Heart left ventricle (tissue), 16 donors: ENCODE results near the gene RBP5. TPM values are rescaled to one million over a fixed set of nuclear protein-coding genes. Genes with fewer than 3 reads are reported as not detected.

Experiments
- ATAC-seq, 4 donors: fragments of 200-7000 bp; cut with Tn5 transposase; one replicate each; pipeline ENCODE4 v1.9.1; 2020 to 2022; ENCODE audit warnings: moderate library complexity in 4 of 4, mild to moderate bottlenecking in 3 of 4, moderate number of reproducible peaks in 1 of 4
- DNase-seq, 5 donors: peaks; one replicate each; pipeline ENCODE4 v3.0.0-alpha.2; 2020
- H3K27ac ChIP-seq, 12 donors: fragments of 200-600 bp; sonication (generic) in 4 of 12; one replicate each; pipeline versions ENCODE4 v1.5.0 to v1.8.0; 2016 to 2022; ENCODE audit warnings: mild to moderate bottlenecking in 2 of 12
- H3K27me3 ChIP-seq, 9 donors: fragments of 200-600 bp; sonication (generic) in 2 of 9; one replicate each; pipeline versions ENCODE4 v1.5.1 to v1.8.0; 2016 to 2022; ENCODE audit warnings: mild to moderate bottlenecking in 3 of 9
- H3K36me3 ChIP-seq, 9 donors: fragments of 200-600 bp; sonication (generic) in 2 of 9; one replicate each; pipeline versions ENCODE4 v1.5.0 to v1.8.0; 2018 to 2022; ENCODE audit warnings: mild to moderate bottlenecking in 2 of 9
- H3K4me1 ChIP-seq, 12 donors: fragments of 200-600 bp; sonication (generic) in 4 of 12; one replicate each; pipeline versions ENCODE4 v1.5.0 to v1.8.0; 2016 to 2022; ENCODE audit warnings: mild to moderate bottlenecking in 3 of 12
- H3K4me3 ChIP-seq, 12 donors: fragments of 200-600 bp; sonication (generic) in 4 of 12; one replicate each; pipeline versions ENCODE4 v1.5.0 to v1.8.0; 2017 to 2022; ENCODE audit warnings: mild to moderate bottlenecking in 9 of 12, moderate library complexity in 4 of 12
- H3K9me3 ChIP-seq, 12 donors: fragments of 200-600 bp; sonication (generic) in 4 of 12; one replicate each; pipeline versions ENCODE4 v1.5.0 to v1.8.0; 2016 to 2022; ENCODE audit warnings: mild to moderate bottlenecking in 1 of 12
- POLR2A ChIP-seq, 2 donors: fragments of 450-650 bp; IDR thresholded peaks; one replicate each; pipeline ENCODE4 v1.6.1; 2017; ENCODE audit warnings: antibody characterized with exemption in 2 of 2, mild to moderate bottlenecking in 2 of 2, moderate library complexity in 2 of 2
- WGBS, 4 donors: extraction: QIAGEN DNeasy Blood & Tissue Kit in 2 of 4; methylation state at CpG; one replicate each; pipeline versions ENCODE4 v1.1.5 to v1.1.7; 2013 to 2018; 5-methylcytosine and 5-hydroxymethylcytosine counted together
- intact Hi-C, 10 donors: fragments of 100-400 bp; cut with DNase I; formaldehyde crosslinking; loops; one replicate each; pipeline versions ENCODE4 v1.11.1 to v1.14.2; 2022
- polyA plus RNA-seq, 2 donors: library from polyadenylated mRNA; stranded (reverse); fragments of 200-250 nt; gene quantifications; one replicate each; pipeline ENCODE4 v1.2.3, GENCODE V29; 2013
- total RNA-seq, 9 donors: library from RNA; depleted of rRNA in 2 of 9; stranded (reverse); fragments of >200 nt in 2 of 9; fragmentation: NEBNext Ultra II Directional in 3 of 9; extraction: Animal tissue kit (Norgen Biotek cat#: 25700) in 3 of 9; gene quantifications; one replicate each; pipeline versions ENCODE4 v1.1.0 to v1.2.4, GENCODE V29; 2016 to 2023
- TF ChIP-seq, protein P1 (sequence below), 12 donors: fragments of 200-600 bp; sonication (generic) in 4 of 12; IDR thresholded peaks; one replicate each; pipeline versions ENCODE4 v1.5.0 to v1.8.0; 2018 to 2022; ENCODE audit warnings: antibody characterized with exemption in 12 of 12, mild to moderate bottlenecking in 5 of 12
- donor health status: ischemic (EF 13 %, LVEDD 7.1; RV severe dilation, severe dysfunction).
- donor health status: healthy with polysubstance abuse.
- donor health status: DM: no; HTN: yes; CAD: no.
- donor health status: DM: no; HTN: no; CAD: no.
- donor health status: ischemic (EF 25% LVEDD 6.9; RV normal size, moderate dysfunction).
- donor health status: ischemic (EF 25% LVEDD 5.7; RV mildly dilated, moderate dysfunction).
- donor health status: healthy.
- donor health status: DM: yes; HTN: yes; CAD: no.
- donor health status: ischemic (EF 35%, LVEDD 5.7; RV mildly dilated, moderate dysfunction).
- donor health status: nonischemic (EF 11% LVEDD 7.7; RV severe dilation, severe dysfunction).
- donor health status: DM: yes; HTN: yes; CAD: no.
- donor health status: PGD.
- donor health status: ischemic (EF 29% LVEDD 5.4; RV normal size, mild dysfunction).
- donor health status: nonischemic (EF 23%, LVEDD 6.1; RV moderate dilation, normal function).

The RBP5 gene
- total and polyA plus RNA-seq, 11 donors, result 0.34 to 2.1 (median 0.90) TPM; not detected in 7

DNA sequence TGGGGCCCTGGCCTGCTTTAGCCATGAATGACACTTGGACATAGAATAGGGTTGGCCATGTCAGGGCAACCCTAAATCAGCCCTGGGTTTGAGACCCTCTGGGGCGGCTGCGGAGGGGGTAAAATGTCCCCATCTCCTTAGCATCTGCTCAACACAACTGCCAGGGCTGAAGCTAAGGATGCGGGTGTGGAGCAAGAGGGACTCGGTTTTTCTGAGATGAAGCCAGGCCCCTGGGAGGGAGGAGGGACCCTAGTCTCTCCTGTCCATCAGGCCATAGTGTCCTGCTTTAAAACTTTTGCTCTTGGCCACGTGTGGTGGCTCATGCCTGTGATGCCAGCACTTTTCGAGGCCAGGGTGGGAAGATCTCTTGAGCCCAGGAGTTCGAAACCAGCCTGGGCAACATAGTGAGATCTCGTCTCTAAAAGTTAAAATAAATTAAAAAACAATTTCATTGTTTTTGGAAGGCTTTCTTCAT, 35.7 kb downstream of the RBP5 start:
- H3K36me3 ChIP-seq, result peaks cover 0 to 23% (median 9%) of the 10 kb centered on the region in 9 donors
- H3K9me3 ChIP-seq, result no peaks in the 10 kb centered on the region
- TF ChIP-seq POLR2A (IDR thresholded peaks at IDR 0.05), result no peak
- TF ChIP-seq, protein P1, sequence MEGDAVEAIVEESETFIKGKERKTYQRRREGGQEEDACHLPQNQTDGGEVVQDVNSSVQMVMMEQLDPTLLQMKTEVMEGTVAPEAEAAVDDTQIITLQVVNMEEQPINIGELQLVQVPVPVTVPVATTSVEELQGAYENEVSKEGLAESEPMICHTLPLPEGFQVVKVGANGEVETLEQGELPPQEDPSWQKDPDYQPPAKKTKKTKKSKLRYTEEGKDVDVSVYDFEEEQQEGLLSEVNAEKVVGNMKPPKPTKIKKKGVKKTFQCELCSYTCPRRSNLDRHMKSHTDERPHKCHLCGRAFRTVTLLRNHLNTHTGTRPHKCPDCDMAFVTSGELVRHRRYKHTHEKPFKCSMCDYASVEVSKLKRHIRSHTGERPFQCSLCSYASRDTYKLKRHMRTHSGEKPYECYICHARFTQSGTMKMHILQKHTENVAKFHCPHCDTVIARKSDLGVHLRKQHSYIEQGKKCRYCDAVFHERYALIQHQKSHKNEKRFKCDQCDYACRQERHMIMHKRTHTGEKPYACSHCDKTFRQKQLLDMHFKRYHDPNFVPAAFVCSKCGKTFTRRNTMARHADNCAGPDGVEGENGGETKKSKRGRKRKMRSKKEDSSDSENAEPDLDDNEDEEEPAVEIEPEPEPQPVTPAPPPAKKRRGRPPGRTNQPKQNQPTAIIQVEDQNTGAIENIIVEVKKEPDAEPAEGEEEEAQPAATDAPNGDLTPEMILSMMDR (IDR thresholded peaks at IDR 0.05), result no peak
- 74 to 81% (median 79%) methylated on average over 7 to 8 of the region's 8 CpGs for WGBS, 4 donors
- H3K4me1 ChIP-seq, result peaks cover 0 to 29% (median 7%) of the 10 kb centered on the region in 12 donors
- no peak for DNase-seq
- no peaks in the 10 kb centered on the region for H3K27me3 ChIP-seq
- intact Hi-C loops, result loop anchor here (1.0 to 10.0 kb wide), 13 partner anchors 16 to 171 kb away; partner anchors contain the start of genes C1S (in 6 of the 10), C12orf57 (in 5 of the 10), RNU7-1 (in 4 of the 10) and C1RL (in 1 of the 10)
- H3K4me3 ChIP-seq, result peak overlapping the region in 1 of 12 donors; percentile 69
- peak overlapping the region in 9 of 12 donors; percentile 7 to 86 (median 76) for H3K27ac ChIP-seq
- ATAC-seq, result peak in 1 of 4 donors; percentile 1

DNA sequence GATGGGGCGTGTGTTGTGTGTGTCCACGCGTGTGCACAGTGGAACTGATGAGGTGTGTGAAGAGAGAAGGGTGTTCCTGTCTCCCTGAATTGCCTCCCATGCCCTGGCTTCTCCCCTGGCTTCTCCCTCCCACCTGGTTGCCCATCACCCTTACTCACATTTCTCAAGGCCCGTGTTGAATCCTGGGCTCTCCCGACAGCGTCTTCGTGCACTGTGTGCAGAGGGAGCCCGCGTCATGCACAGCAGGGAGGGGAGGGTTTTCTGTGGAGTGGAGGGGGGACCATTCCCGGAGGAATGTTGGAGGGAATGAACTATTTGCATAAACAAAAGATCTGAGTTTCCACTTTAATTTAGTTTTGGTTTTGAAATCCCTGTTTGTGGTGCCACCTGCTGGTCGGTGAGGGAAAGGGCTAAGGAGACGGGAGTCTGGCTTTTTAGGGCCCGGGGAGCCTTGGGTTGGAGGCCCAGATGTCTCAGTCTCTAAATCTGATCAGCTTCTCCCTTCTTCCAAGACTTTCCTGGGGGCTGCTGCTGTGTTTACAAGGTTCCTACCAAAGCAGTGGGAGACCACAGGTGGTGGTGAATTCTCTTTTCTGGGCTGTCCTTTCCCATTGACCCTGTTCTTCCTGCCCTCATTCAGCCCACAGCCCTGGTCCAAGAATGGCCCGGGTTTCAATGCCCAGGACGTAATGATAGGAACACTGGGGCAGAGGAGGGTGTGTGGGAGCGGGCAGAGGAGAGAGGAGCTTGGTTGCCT, 36.3 kb downstream of the RBP5 start, which contains the start of gene C1R:
C1R (minus strand) TSS at position 217 of the 757 bp plus-strand sequence; CDS start at position 160, 57 bp downstream.
- peaks cover 0 to 27% (median 13%) of the 10 kb centered on the region in 9 donors for H3K36me3 ChIP-seq
- intact Hi-C loops, result loop anchor here (1.0 to 10.0 kb wide), 12 partner anchors 16 to 170 kb away; partner anchors contain the start of genes C1S (in 6 of the 10), C12orf57 (in 5 of the 10), RNU7-1 (in 4 of the 10) and C1RL (in 1 of the 10)
- DNase-seq, result peak; percentile 66 to 85 (median 74)
- peak within 1 kb of the TSS; percentile 41 to 86 (median 72) for H3K27ac ChIP-seq
- H3K4me3 ChIP-seq, result peak within 1 kb of the TSS; percentile 1 to 69 (median 55)
- peaks cover 0 to 29% (median 7%) of the 10 kb centered on the region in 12 donors for H3K4me1 ChIP-seq
- TF ChIP-seq POLR2A (IDR thresholded peaks at IDR 0.05), result no peak
- TF ChIP-seq, protein P1 (IDR thresholded peaks at IDR 0.05), result peak; percentile 81 to 94 (median 89)
- ATAC-seq, result peak; percentile 78 to 80 (median 80)
- 11 to 25% (median 13%) methylated on average over 16 of the region's 16 CpGs for WGBS, 4 donors
- H3K9me3 ChIP-seq, result no peaks in the 10 kb centered on the region
- H3K27me3 ChIP-seq, result no peaks in the 10 kb centered on the region

DNA sequence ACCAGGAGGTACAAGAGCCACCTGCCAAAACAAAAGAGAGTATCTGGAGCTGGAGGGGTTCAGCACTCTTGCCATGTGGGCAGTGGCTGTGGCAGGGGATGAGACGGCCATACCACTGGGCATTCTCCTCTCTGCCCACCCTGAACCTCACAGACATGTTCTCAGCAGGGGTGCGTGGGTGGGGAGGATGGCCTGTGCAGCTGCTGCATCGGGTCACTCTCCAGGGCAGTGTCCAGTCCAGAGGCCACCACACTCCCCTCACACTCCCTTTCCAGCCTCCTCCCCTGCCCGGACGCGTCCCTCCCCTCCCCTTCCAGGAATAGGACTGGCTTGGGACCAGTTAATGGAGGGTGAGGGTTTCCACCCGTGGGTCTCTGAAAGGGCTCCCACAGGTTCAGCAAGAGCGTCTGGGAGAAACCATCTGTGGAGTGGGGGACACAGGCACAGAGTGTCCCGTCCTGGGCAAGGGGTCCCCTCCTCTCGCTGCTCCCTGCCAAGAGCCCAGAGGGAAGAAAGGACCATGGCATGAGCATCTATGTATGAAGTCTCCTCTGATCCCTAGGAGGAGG, 36.9 kb downstream of the RBP5 start:
- DNase-seq, result peak in 4 of 5 donors; percentile 42 to 74 (median 66)
- Histone ChIP-seq H3K27me3 (no peaks in the 10 kb centered on the region), H3K36me3 (peaks cover 0 to 33% (median 13%) of the 10 kb centered on the region in 9 donors), H3K9me3 (no peaks in the 10 kb centered on the region), H3K4me3 (peak overlapping the region; percentile 1 to 69 (median 55)), H3K27ac (peak overlapping the region in 11 of 12 donors; percentile 41 to 86 (median 73)), H3K4me1 (peaks cover 0 to 29% (median 7%) of the 10 kb centered on the region in 12 donors)
- intact Hi-C loops, result loop anchor here (1.0 to 10.0 kb wide), 12 partner anchors 17 to 169 kb away; partner anchors contain the start of genes C1S (in 7 of the 10), C12orf57 (in 5 of the 10), RNU7-1 (in 4 of the 10) and C1RL (in 1 of the 10)
- peak; percentile 57 to 86 (median 77) for ATAC-seq
- TF ChIP-seq, protein P1 (IDR thresholded peaks at IDR 0.05), result no peak
- TF ChIP-seq POLR2A (IDR thresholded peaks at IDR 0.05), result no peak
- WGBS, 4 donors, result 30 to 44% (median 39%) methylated on average over 5 to 10 of the region's 10 CpGs
